Measurements from ENCODE around the gene TDRKH. TPM values are rescaled to one million over a fixed set of nuclear protein-coding genes. Genes with fewer than 3 reads are reported as not detected.
"Not testable (repeated sequence)": the region's sequence is repeated elsewhere in the genome, so short reads cannot be mapped to it uniquely, and the experiment has no call there.

The TDRKH gene
- total RNA-seq, 4 donors from 2014 or later = 1.1 to 5.3 (median 2.3) TPM

DNA sequence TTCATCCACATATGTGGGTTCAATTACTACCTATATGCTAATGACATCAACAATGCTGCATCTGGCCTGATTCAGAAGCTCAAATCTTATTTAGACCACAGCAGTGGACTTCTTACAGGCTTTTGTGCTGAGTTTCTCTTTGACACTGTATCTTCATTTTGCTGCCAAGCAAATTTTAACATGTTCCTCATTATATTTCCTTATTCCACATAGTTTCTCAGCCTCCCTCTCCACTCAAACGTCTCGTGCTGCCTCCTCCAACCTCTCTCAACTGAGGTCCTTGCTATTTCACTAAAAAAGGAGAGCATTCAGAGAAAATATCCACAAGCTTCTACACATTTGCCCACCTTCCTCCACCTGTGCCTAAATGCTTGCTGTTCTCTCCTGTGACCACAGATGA, 6.5 kb downstream of the TDRKH start:
- Histone ChIP-seq H3K36me3 (peaks cover 0 to 8% (median 0%) of the 10 kb centered on the region in 3 donors), H3K27me3 (no peaks in the 10 kb centered on the region), H3K9me3 (no peaks in the 10 kb centered on the region), H3K4me3 (no peak overlapping the region), H3K4me1 (peaks cover 0 to 10% (median 0%) of the 10 kb centered on the region in 3 donors), H3K27ac (peak overlapping the region in 1 of 4 donors; percentile 0)
- DNase-seq = no peak
- TF ChIP-seq, protein P1, sequence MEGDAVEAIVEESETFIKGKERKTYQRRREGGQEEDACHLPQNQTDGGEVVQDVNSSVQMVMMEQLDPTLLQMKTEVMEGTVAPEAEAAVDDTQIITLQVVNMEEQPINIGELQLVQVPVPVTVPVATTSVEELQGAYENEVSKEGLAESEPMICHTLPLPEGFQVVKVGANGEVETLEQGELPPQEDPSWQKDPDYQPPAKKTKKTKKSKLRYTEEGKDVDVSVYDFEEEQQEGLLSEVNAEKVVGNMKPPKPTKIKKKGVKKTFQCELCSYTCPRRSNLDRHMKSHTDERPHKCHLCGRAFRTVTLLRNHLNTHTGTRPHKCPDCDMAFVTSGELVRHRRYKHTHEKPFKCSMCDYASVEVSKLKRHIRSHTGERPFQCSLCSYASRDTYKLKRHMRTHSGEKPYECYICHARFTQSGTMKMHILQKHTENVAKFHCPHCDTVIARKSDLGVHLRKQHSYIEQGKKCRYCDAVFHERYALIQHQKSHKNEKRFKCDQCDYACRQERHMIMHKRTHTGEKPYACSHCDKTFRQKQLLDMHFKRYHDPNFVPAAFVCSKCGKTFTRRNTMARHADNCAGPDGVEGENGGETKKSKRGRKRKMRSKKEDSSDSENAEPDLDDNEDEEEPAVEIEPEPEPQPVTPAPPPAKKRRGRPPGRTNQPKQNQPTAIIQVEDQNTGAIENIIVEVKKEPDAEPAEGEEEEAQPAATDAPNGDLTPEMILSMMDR (IDR thresholded peaks at IDR 0.05) = no peak
- no peak for TF ChIP-seq POLR2A (IDR thresholded peaks at IDR 0.05)
- WGBS, 2 donors = 71 to 79% methylated on average over 2 of the region's 2 CpGs
- intact Hi-C loops (cut with DNase I) = no loop called here

GRCh38 chr1:151782741-151783140, 7.6 kb downstream of the TDRKH start:
- WGBS, 2 donors = 60 to 61% methylated on average over 3 of the region's 3 CpGs
- intact Hi-C loops (cut with DNase I) = no loop called here
- no peak overlapping the region for H3K27ac ChIP-seq
- H3K4me1 ChIP-seq = peaks cover 0 to 4% (median 0%) of the 10 kb centered on the region in 3 donors
- peaks cover 0 to 18% (median 0%) of the 10 kb centered on the region in 3 donors for H3K36me3 ChIP-seq
- H3K9me3 ChIP-seq = no peaks in the 10 kb centered on the region
- TF ChIP-seq, protein P1 (IDR thresholded peaks at IDR 0.05) = no peak
- no peak for TF ChIP-seq POLR2A (IDR thresholded peaks at IDR 0.05)
- no peaks in the 10 kb centered on the region for H3K27me3 ChIP-seq
- no peak overlapping the region for H3K4me3 ChIP-seq
- DNase-seq = no peak

GRCh38 chr1:151782026-151782425, 8.3 kb downstream of the TDRKH start:
- H3K4me1 ChIP-seq; DNase-seq; H3K9me3 ChIP-seq; H3K4me3 ChIP-seq; H3K27me3 ChIP-seq; intact Hi-C loops (cut with DNase I); H3K27ac ChIP-seq: not testable (repeated sequence)
- 77% methylated on average over 5 of the region's 5 CpGs for WGBS, 2 donors
- H3K36me3 ChIP-seq = peaks cover 0 to 19% (median 0%) of the 10 kb centered on the region in 3 donors

DNA sequence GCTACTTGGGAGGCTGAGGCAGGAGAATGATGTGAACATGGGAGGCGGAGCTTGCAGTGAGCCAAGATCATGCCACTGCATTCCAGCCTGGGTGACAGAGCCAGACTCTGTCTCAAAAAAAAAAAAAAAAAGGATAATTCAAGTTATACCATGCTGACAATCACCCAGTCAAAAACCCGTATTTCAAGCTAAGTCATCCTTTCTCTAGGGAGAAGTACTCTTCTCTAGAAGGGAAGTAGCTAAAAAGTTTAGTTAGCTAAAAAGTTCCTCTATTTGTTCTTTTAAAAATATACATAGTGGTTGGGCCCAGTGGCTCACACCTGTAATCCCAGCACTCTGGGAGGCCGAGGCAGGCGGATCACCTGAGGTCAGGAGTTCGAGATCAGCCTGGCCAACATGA, 9.6 kb downstream of the TDRKH start:
- peaks cover 0 to 26% (median 0%) of the 10 kb centered on the region in 3 donors for H3K36me3 ChIP-seq
- H3K4me1 ChIP-seq; H3K27ac ChIP-seq; H3K27me3 ChIP-seq; H3K9me3 ChIP-seq; DNase-seq; intact Hi-C loops (cut with DNase I); H3K4me3 ChIP-seq: not testable (repeated sequence)
- 79 to 89% methylated on average over 4 to 5 of the region's 5 CpGs for WGBS, 2 donors

DNA sequence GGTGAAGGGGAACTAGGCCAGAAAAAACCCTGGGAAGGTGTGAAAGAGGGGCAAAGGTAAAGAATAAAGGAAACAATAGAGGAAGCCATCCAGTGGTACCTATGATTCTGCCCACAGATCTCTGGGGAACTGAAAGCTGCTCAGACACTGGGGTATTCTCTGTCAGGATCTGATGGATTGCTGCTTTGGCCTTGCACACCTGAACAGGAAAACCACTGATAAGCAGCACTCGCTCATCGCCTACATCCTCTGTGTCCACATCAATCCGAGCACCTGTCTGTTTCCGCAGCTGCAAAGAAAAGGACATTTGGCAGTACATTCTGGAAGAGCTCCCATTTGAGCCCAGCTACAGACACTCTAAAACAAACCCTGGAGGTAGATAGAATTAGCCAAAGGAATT, 10.4 kb downstream of the TDRKH start:
- no peak overlapping the region for H3K4me3 ChIP-seq
- DNase-seq = no peak
- peaks cover 0 to 35% (median 0%) of the 10 kb centered on the region in 3 donors for H3K36me3 ChIP-seq
- WGBS, 2 donors = 70 to 81% methylated on average over 4 of the region's 4 CpGs
- H3K27me3 ChIP-seq = no peaks in the 10 kb centered on the region
- no peaks in the 10 kb centered on the region for H3K9me3 ChIP-seq
- no peak overlapping the region for H3K27ac ChIP-seq
- no peak for TF ChIP-seq POLR2A (IDR thresholded peaks at IDR 0.05)
- TF ChIP-seq, protein P1 (IDR thresholded peaks at IDR 0.05) = no peak
- intact Hi-C loops (cut with DNase I) = no loop called here
- H3K4me1 ChIP-seq = peaks cover 0 to 4% (median 0%) of the 10 kb centered on the region in 3 donors

GRCh38 chr1:151777317-151777716, 13.0 kb downstream of the TDRKH start:
- H3K9me3 ChIP-seq = no peaks in the 10 kb centered on the region
- no peaks in the 10 kb centered on the region for H3K4me1 ChIP-seq
- peaks cover 0 to 49% (median 0%) of the 10 kb centered on the region in 3 donors for H3K36me3 ChIP-seq
- TF ChIP-seq, protein P1 (IDR thresholded peaks at IDR 0.05) = no peak
- TF ChIP-seq POLR2A (IDR thresholded peaks at IDR 0.05) = no peak
- no peak overlapping the region for H3K4me3 ChIP-seq
- no peaks in the 10 kb centered on the region for H3K27me3 ChIP-seq
- intact Hi-C loops (cut with DNase I) = no loop called here
- WGBS, 2 donors = 89 to 100% methylated on average over 4 of the region's 4 CpGs
- H3K27ac ChIP-seq = no peak overlapping the region
- no peak for DNase-seq

Measured in esophagus squamous epithelium (tissue), 5 donors.